Measurements from ENCODE around the gene SUMF1.
A peak's percentile ranks its signal among the peaks of the same experiment; 100 is the strongest.

SUMF1 gene

GRCh38 chr3:4375911-4376310, 91.2 kb downstream of the SUMF1 start:
- DNase-seq, result no peak

DNA sequence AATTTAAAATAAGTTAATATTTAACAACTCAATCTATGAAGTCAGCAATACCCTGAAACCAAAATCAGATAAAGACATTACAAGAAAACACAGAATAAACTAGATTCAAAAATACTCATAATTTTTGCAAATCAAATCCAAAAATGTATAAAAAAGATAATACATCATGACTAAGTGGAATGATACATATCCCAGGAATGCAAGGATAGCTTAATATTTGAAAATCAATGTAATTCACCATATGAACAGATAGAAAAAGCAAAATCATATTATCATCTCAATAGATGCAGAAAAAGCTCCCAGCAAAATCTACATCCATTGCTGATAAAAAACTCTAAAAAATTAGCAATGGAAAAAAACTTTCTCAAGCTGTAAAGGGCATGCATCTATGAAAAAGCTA, 93.4 kb downstream of the SUMF1 start:
- no peak for DNase-seq

- no peak for DNase-seq
Measured at GRCh38 chr3:4362523-4362922, 104.5 kb downstream of the SUMF1 start.

- no peak for DNase-seq
Measured at GRCh38 chr3:4360817-4361216, 106.3 kb downstream of the SUMF1 start.

- DNase-seq, result no peak
Measured at GRCh38 chr3:4359805-4360502, 107.1 kb downstream of the SUMF1 start.

GRCh38 chr3:4358273-4358672, 108.8 kb downstream of the SUMF1 start:
- no peak for DNase-seq

DNA sequence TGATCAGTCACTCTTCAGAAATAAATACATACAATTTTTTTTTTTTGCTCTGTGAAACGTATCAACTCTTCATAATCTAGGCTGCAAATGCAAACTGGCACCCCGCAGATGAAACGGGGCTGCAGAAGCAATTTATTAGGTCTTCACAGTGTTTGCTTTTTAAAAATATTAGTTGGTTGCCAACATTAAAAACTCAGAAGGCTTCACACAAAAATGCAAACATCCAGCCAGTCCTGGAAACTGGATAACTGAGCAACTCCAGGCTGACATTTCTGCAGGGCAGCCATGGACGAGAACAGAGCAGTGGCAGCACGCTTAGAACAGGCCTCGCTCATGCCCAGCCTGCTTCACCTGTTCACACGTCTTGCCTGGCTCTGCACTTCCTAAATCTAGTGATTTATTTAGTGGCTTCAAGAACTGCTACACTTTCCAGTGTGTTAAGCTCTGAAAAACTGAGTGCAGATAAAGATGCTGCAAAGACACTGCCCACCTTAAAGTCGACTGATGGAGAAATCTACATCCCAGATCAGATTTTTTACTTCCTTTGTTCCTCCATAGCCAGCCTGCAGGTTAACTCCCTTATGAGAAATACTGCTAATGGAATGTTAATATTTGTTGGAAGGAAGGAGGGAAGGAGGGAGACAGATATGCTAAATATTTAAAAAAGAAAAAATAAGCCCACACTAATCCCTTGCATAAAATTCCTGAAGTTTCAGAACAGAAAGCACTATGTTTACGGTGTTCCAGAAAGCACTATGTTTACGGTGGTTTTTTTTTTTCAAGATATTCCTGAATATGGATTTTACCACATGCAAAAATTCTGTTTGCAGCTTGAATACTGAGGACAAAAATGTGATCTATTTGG, 110.3 kb downstream of the SUMF1 start:
- no peak for DNase-seq

- DNase-seq, result no peak
Measured at GRCh38 chr3:4356220-4356540, 110.9 kb downstream of the SUMF1 start.

- DNase-seq, result no peak
Measured at GRCh38 chr3:4355401-4356219, 111.5 kb downstream of the SUMF1 start.

GRCh38 chr3:4351872-4352271, 115.2 kb downstream of the SUMF1 start:
- DNase-seq, result no peak

GRCh38 chr3:4351164-4351855, 115.8 kb downstream of the SUMF1 start:
- no peak for DNase-seq

DNA sequence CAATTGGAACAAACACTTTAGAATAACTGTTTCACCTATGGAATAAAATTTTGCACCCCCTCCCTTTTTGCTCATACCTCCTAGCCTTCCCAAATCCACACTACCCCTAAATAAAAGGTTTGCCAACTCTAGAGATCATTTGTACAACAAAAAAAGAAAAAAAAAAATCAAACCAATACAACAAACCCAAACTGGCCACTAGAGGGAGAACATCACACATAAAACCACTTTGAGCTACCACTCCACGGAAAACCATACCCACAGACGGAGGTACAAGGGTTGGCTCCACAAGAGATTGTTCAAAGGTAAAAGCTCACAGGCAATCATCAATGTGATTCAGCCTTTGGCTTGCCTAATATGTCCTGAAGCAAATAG, 116.3 kb downstream of the SUMF1 start:
- peak; percentile 66 for DNase-seq

DNA sequence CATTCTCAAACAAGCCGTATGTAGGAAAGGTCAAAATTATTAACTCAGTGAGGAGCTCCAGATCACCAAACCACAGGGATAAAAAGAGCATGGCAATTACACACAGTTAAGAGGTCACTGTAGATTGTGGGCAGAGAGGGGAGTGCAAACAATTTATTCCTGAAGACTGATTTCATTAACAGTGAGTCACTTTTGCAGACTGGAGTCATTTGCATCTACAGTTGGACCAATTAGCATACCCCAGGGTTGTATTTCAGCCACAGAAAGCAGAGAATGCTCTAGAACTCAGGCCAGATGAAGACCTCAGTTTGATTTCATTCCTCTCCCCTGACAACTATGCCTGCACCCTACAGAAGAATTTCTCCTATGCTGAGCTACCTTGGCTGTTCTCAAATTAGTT, 123.8 kb downstream of the SUMF1 start:
- no peak for DNase-seq

DNA sequence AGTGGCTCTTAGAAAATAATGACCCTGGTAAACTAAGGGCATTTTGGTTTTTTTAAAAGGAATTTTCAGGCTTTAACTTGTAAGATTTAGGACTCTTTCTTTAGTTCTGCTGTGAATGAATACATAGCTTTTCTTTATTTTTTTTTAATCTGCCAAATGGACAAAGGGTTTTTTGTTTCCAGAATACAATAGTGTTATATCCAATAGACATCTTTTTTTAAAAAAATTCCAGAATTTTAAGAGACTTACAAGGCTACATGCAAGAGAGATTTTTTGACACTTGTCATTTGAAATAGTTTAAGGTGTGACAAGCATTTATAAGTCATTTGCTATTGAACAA, 125.8 kb downstream of the SUMF1 start:
- no peak for DNase-seq

DNA sequence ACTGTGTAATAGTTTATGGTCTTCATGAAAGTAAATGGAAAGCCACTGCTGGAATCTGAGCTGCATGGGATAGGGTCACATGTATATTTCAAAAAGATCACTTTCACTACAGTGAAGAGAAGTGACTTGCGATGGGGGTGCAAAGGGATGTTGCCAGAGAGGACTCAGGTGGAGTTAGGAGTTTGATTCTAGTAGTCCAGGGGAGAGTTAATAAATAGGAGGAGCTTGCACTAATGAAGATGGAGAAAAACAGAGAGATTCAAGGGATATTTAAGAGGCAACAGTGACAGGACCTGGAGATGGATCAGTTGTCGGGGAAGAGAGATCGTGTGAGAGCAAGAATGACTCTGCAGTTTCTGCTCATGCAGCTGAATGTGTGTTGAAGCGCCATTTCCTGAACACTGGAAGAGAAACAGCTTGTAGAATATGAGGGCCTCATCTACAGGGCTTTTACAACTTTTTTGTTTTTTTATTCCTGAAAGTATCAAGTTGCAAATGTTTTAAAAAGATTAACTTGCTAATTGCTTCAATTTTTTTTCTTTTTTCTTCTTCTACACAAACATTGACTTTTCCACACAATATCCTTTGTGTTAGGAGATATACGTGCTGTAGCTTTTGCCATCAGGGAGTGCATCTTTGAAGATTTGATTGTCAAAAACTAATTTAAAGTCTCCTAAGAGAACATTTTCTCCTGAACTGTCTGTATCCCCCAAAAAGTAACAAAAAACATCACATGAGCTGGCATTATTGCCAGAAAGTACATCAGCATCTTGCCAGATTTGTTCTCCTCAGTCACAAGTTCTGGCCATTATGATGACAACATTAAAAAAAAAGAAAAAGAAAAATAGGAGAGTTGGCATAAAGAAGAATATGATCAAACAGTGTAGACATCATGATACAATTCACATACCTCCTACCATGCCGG, 126.4 kb downstream of the SUMF1 start:
- DNase-seq, result no peak

GRCh38 chr3:4340077-4340410, 127.0 kb downstream of the SUMF1 start:
- DNase-seq, result no peak

DNA sequence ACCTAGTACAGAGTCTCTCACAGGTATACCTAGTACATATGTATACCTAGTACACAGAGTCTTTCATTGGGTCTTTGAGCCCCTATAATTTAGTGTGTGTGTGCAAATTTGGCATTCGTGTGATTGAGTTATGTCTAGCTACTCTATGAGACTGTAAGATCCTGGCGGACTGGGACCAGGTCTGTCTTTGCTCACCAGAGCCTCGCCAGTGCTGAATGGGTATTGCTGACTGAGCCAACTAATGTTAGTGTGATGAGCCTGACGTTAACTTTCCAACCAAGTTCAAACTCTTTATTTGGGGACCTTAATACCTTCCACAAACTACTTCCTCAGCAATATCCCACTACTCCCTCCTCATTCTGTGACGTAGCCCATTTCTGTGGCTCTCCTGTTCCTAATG, 128.3 kb downstream of the SUMF1 start:
- no peak for DNase-seq

DNA sequence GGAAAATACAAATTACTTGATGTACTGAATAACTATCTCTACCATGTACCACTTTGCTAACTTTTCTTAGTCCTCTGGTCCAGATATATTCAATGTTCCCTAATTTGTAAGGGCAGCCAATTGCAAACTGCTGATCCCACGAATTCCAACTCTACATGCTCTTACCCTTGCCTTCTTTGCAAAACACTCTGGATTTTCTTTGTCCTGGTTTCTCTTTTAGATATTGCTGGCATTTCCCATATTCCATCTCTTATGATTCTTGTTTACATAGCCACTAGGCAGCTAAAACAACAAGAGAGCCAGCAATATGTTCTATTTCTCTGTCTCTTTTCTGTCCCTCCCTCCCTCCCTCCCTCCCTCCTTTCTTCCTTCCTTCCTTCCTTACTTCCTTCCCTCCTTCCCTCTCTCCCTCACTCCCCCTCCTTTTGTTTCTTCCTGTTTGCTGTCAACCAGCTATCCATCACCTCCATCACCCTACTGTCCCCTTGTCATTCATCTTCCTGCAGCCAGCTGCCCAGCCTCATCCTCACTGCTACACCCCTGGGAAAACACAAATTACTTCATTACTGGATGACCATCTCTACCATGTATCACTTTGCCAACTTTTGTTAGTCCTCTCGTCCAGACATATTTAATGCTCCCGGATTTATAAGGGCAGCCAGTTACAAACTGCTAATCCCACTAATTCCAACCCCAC, 130.1 kb downstream of the SUMF1 start:
- DNase-seq, result no peak

GRCh38 chr3:4335840-4336562, 131.1 kb downstream of the SUMF1 start:
- no peak for DNase-seq

GRCh38 chr3:4334548-4334947, 132.5 kb downstream of the SUMF1 start:
- no peak for DNase-seq

GRCh38 chr3:4332991-4333390, 134.1 kb downstream of the SUMF1 start:
- no peak for DNase-seq
